H1 (cell line): Measurements from ENCODE around the gene GAS7. TPM values are rescaled to one million over a fixed set of nuclear protein-coding genes. Genes with fewer than 3 reads are reported as not detected.

Experiments
- CTCF ChIA-PET: fragments of 300-600 bp; sonication (Branson Sonifier 250); formaldehyde crosslinking; loops from one replicate; lab custom pipeline; 2021; ENCODE audit not compliant: partially characterized antibody; lab: Charles Lee
- POLR2A ChIA-PET: fragments of 300-600 bp; sonication (Branson Sonifier 250); formaldehyde crosslinking; loops from one replicate; lab custom pipeline; 2021; ENCODE audit warnings: inconsistent platforms; ENCODE audit not compliant: partially characterized antibody; lab: Charles Lee
- DNase-seq, 2 experiments: peaks; one replicate each; pipeline versions ENCODE4 v3.0.0 to v3.0.0-alpha.2; 2010 to 2022; ENCODE audit warnings: low spot score in 2 of 2, low read depth in 1 of 2, mixed read lengths in 1 of 2
- FAIRE-seq: peaks from 2 replicates; lab custom pipeline; 2011; peaks lifted over from hg19 to GRCh38; lab: Jason Lieb, UNC
- H2AFZ ChIP-seq: 2 replicates; pipeline ENCODE4 v1.8.1; 2012; ENCODE audit warnings: low read length, inconsistent platforms
- H2AK5ac ChIP-seq: 2 replicates; pipeline ENCODE4 v1.6.1; 2013; ENCODE audit warnings: low read depth, low read length
- H2BK120ac ChIP-seq: replicated peaks from 2 replicates; pipeline ENCODE3; 2013; ENCODE audit warnings: low read depth, low read length, inconsistent platforms
- H2BK12ac ChIP-seq: 2 replicates; pipeline ENCODE4 v1.6.1; 2013; ENCODE audit warnings: low read depth, low read length
- H2BK15ac ChIP-seq: 2 replicates; pipeline ENCODE4 v1.6.1; 2013; ENCODE audit warnings: low read length
- H2BK20ac ChIP-seq: 2 replicates; pipeline ENCODE4 v1.6.1; 2013; ENCODE audit warnings: low read length
- H2BK5ac ChIP-seq: 2 replicates; pipeline ENCODE4 v1.6.1; 2013; ENCODE audit warnings: low read depth, low read length
- H3K14ac ChIP-seq: 2 replicates; pipeline ENCODE4 v1.6.1; 2013; ENCODE audit warnings: inconsistent platforms; ENCODE audit not compliant: insufficient read length
- H3K18ac ChIP-seq: 2 replicates; pipeline ENCODE4 v1.6.1; 2013; ENCODE audit warnings: low read length; ENCODE audit errors: extremely low read depth
- H3K23ac ChIP-seq: 2 replicates; pipeline ENCODE4 v1.6.1; 2013; ENCODE audit warnings: inconsistent platforms; ENCODE audit not compliant: insufficient read length
- H3K23me2 ChIP-seq: 2 replicates; pipeline ENCODE4 v1.6.1; 2013; ENCODE audit warnings: low read depth, low read length
- H3K27ac ChIP-seq: 2 replicates; pipeline ENCODE4 v1.6.1; 2011; ENCODE audit warnings: low read depth, low read length, inconsistent platforms
- H3K27me3 ChIP-seq, 4 experiments: replicated peaks in 1 of 4; 1 replicate in 1 of 4; 2 replicates in 3 of 4; pipeline versions ENCODE4 v1.6.1 to v1.8.1; 2011 to 2013; ENCODE audit warnings: low read length in 3 of 4, mild to moderate bottlenecking in 3 of 4, inconsistent platforms in 2 of 4, mixed read lengths in 2 of 4, moderate library complexity in 1 of 4; ENCODE audit not compliant: control insufficient read depth in 3 of 4, insufficient read depth in 3 of 4; ENCODE audit errors: extremely low read depth in 1 of 4
- H3K36me3 ChIP-seq, 4 experiments: 2 replicates each; pipeline versions ENCODE4 v1.6.1 to v1.8.1; 2011 to 2013; ENCODE audit warnings: mild to moderate bottlenecking in 4 of 4, low read length in 3 of 4, moderate library complexity in 2 of 4, control low read depth in 1 of 4, inconsistent platforms in 1 of 4; ENCODE audit not compliant: insufficient read depth in 4 of 4, control insufficient read depth in 2 of 4
- H3K4ac ChIP-seq: replicated peaks from 2 replicates; pipeline ENCODE3; 2013; ENCODE audit warnings: low read length, low read depth, mixed read lengths, inconsistent platforms; ENCODE audit not compliant: insufficient read length
- H3K4me1 ChIP-seq, 4 experiments: replicated peaks in 1 of 4; 1 replicate in 1 of 4; 2 replicates in 3 of 4; pipeline versions ENCODE4 v1.6.1 to v1.8.1; 2011 to 2013; ENCODE audit warnings: low read length in 3 of 4, inconsistent platforms in 2 of 4, mixed read lengths in 1 of 4; ENCODE audit not compliant: insufficient read depth in 4 of 4, control insufficient read depth in 3 of 4
- H3K4me2 ChIP-seq, 2 experiments: 2 replicates each; pipeline versions ENCODE4 v1.6.1 to v1.8.1; 2011 to 2013; ENCODE audit warnings: low read depth in 2 of 2, low read length in 2 of 2, control low read depth in 1 of 2, inconsistent platforms in 1 of 2, mild to moderate bottlenecking in 1 of 2; ENCODE audit not compliant: insufficient read depth in 1 of 2
- H3K4me3 ChIP-seq, 4 experiments: fragments of 200-600, 300-600 bp in 1 of 4; sonication (generic), shearing (Covaris generic), sonication (Bioruptor Twin) in 1 of 4; 2 replicates each; pipeline versions ENCODE4 v1.5.1 to v1.8.1; 2011 to 2016; ENCODE audit warnings: low read length in 4 of 4, low read depth in 3 of 4, control low read depth in 2 of 4, inconsistent platforms in 2 of 4, mild to moderate bottlenecking in 2 of 4, mixed read lengths in 1 of 4, moderate library complexity in 1 of 4; ENCODE audit not compliant: insufficient read depth in 2 of 4; ENCODE audit errors: extremely low read depth in 1 of 4
- H3K56ac ChIP-seq: replicated peaks from 2 replicates; pipeline ENCODE3; 2013; ENCODE audit warnings: low read depth, mild to moderate bottlenecking, mixed read lengths, low read length, inconsistent platforms; ENCODE audit not compliant: insufficient read length
- H3K79me1 ChIP-seq: 2 replicates; pipeline ENCODE4 v1.6.1; 2013; ENCODE audit warnings: low read depth, low read length, control low read depth
- H3K79me2 ChIP-seq, 2 experiments: 2 replicates each; pipeline versions ENCODE4 v1.6.1 to v1.8.1; 2012 to 2013; ENCODE audit warnings: low read length in 2 of 2, mild to moderate bottlenecking in 2 of 2, inconsistent platforms in 1 of 2; ENCODE audit not compliant: insufficient read depth in 2 of 2, control insufficient read depth in 1 of 2
- H3K9ac ChIP-seq, 4 experiments: replicated peaks in 1 of 4; 1 replicate in 1 of 4; 2 replicates in 3 of 4; pipeline versions ENCODE4 v1.6.1 to v1.8.1; 2011 to 2013; ENCODE audit warnings: low read depth in 3 of 4, low read length in 3 of 4, control low read depth in 2 of 4, mild to moderate bottlenecking in 2 of 4, moderate library complexity in 2 of 4, inconsistent platforms in 1 of 4; ENCODE audit errors: extremely low read depth in 1 of 4
- H3K9me3 ChIP-seq, 2 experiments: 2 replicates each; pipeline versions ENCODE4 v1.6.1 to v1.8.1; 2012 to 2013; ENCODE audit warnings: mild to moderate bottlenecking in 2 of 2, moderate library complexity in 2 of 2, control low read depth in 1 of 2, inconsistent platforms in 1 of 2, low read depth in 1 of 2, low read length in 1 of 2, mixed read lengths in 1 of 2; ENCODE audit not compliant: insufficient read depth in 2 of 2
- H4K20me1 ChIP-seq, 2 experiments: replicated peaks in 1 of 2; 2 replicates each; pipeline versions ENCODE3 to v1.8.1; 2011 to 2013; ENCODE audit warnings: inconsistent platforms in 2 of 2, low read length in 2 of 2, mild to moderate bottlenecking in 1 of 2; ENCODE audit not compliant: insufficient read depth in 2 of 2, control insufficient read depth in 1 of 2
- H4K5ac ChIP-seq: 2 replicates; pipeline ENCODE4 v1.6.1; 2013; ENCODE audit warnings: low read length, low read depth, mixed read lengths, inconsistent platforms; ENCODE audit not compliant: insufficient read length
- H4K8ac ChIP-seq: 2 replicates; pipeline ENCODE4 v1.8.0; 2013; ENCODE audit warnings: mild to moderate bottlenecking, moderate library complexity, low read length, inconsistent platforms; ENCODE audit not compliant: insufficient read depth; ENCODE audit errors: extremely low read depth
- H4K91ac ChIP-seq: replicated peaks from 2 replicates; pipeline ENCODE3; 2013; ENCODE audit warnings: low read length, mixed read lengths, inconsistent platforms; ENCODE audit not compliant: insufficient read length
- CBX8 ChIP-seq: fragments of 300-800, 300-1000 bp; sonication (generic); IDR thresholded peaks from 2 replicates; pipeline ENCODE4 v1.7.1; 2016; ENCODE audit warnings: low read depth, low read length, borderline replicate concordance
- CHD1 ChIP-seq: IDR thresholded peaks from 2 replicates; pipeline ENCODE4 v1.6.1; 2012; ENCODE audit warnings: low read depth, low read length, improper control_type of control experiment
- E2F6 ChIP-seq: IDR thresholded peaks from 2 replicates; pipeline ENCODE4 v1.6.1; 2012; ENCODE audit warnings: inconsistent platforms
- EGR1 ChIP-seq: IDR thresholded peaks from 2 replicates; pipeline ENCODE4 v1.6.1; 2011; ENCODE audit warnings: low read depth, low read length, borderline replicate concordance
- EZH2 ChIP-seq: fragments of 200-600 bp; sonication (generic); IDR thresholded peaks from 2 replicates; pipeline ENCODE4 v1.7.1; 2012; ENCODE audit warnings: low read depth, mild to moderate bottlenecking, moderate library complexity, low read length, inconsistent platforms; ENCODE audit not compliant: severe bottlenecking
- FOSL1 ChIP-seq: IDR thresholded peaks from 2 replicates; pipeline ENCODE4 v1.6.1; 2011; ENCODE audit warnings: mild to moderate bottlenecking, low read depth, low read length, moderate library complexity; ENCODE audit not compliant: insufficient read depth
- KDM1A ChIP-seq: fragments of 200-600, 300-600 bp; sonication (generic); IDR thresholded peaks from 2 replicates; pipeline ENCODE4 v1.7.1; 2016; ENCODE audit warnings: mild to moderate bottlenecking, low read length, borderline replicate concordance
- KDM5A ChIP-seq: fragments of 200-600 bp; IDR thresholded peaks from 2 replicates; pipeline ENCODE4 v1.7.1; 2012; ENCODE audit warnings: mild to moderate bottlenecking, low read length, inconsistent platforms, mixed read lengths
- MAFK ChIP-seq: IDR thresholded peaks from 2 replicates; pipeline ENCODE4 v1.6.1; 2012; ENCODE audit warnings: low read depth, mild to moderate bottlenecking, improper control_type of control experiment, low read length
- MAX ChIP-seq: IDR thresholded peaks from 2 replicates; pipeline ENCODE4 v1.6.1; 2012; ENCODE audit warnings: inconsistent platforms
- RFX5 ChIP-seq: IDR thresholded peaks from 2 replicates; pipeline ENCODE4 v1.6.1; 2011; ENCODE audit warnings: low read depth, low read length, improper control_type of control experiment, borderline replicate concordance
- RXRA ChIP-seq: IDR thresholded peaks from 2 replicates; pipeline ENCODE4 v1.6.1; 2011; ENCODE audit warnings: low read depth, mild to moderate bottlenecking, low read length, moderate library complexity; ENCODE audit not compliant: insufficient read depth
- SP2 ChIP-seq: IDR thresholded peaks from 2 replicates; pipeline ENCODE4 v1.6.1; 2012; ENCODE audit warnings: mild to moderate bottlenecking, low read length, inconsistent platforms
- TAF7 ChIP-seq: optimal IDR thresholded peaks from 2 replicates; pipeline ENCODE3; 2011; ENCODE audit warnings: low read depth, mild to moderate bottlenecking, inconsistent platforms, low read length, moderate library complexity, borderline replicate concordance
- whole genome bisulfite sequencing, 2 experiments: shearing (Covaris generic) in 1 of 2; methylation state at CpG; one replicate each; pipeline versions ENCODE4 v1.1.6 to v1.1.7; 2013 to 2015; ENCODE audit warnings: low lambda C conversion rate in 2 of 2, mixed read lengths in 2 of 2, inconsistent platforms in 1 of 2, low coverage in 1 of 2, missing lambda C conversion rate in 1 of 2; ENCODE audit not compliant: insufficient replicate concordance in 2 of 2, insufficient coverage in 1 of 2, insufficient read length in 1 of 2; ENCODE audit errors: extremely low coverage in 1 of 2, missing lambda C conversion rate in 1 of 2; 5-methylcytosine and 5-hydroxymethylcytosine counted together
- polyA plus RNA-seq, 7 experiments: library from polyadenylated mRNA; depleted of rRNA in 3 of 7; stranded (reverse) in 5 of 7; unstranded in 2 of 7; fragments of >200 nt in 5 of 7; fragments of 200-250 nt in 2 of 7; gene quantifications; 1 replicate in 5 of 7; 2 replicates in 1 of 7; 4 replicates in 1 of 7; pipeline versions ENCODE4 v1.2.1 to v1.2.3, GENCODE V29; 2011 to 2013; ENCODE audit warnings: missing spikeins in 2 of 7, mixed read lengths in 2 of 7
- total RNA-seq: library from RNA; stranded (reverse); fragmentation: NEBNext Ultra II Directional; extraction: Animal tissue kit (Norgen Biotek cat#: 25700); gene quantifications from 2 replicates; pipeline ENCODE4 v1.2.1, GENCODE V29; 2021

GAS7 gene
- total and polyA plus RNA-seq, 2 of the 8 experiments (the other 6 are each of a cell fraction or from before 2014, with no cell fraction given), result 5.0 to 14.5 TPM

- WGBS, 2 experiments, result 78% methylated on average over 3 of the region's 3 CpGs; no CpG with 5 or more reads in 1 of the 2 experiments
- H3K27me3 ChIP-seq, result no peaks in the 10 kb centered on the region
- no peak for FAIRE-seq
- TF ChIP-seq CHD1, result no peak
- TF ChIP-seq EZH2, result no peak
- TF ChIP-seq SP2, result no peak
- no peak for TF ChIP-seq MAFK
- no peak for TF ChIP-seq CBX8
- TF ChIP-seq MAX, result no peak
- TF ChIP-seq FOSL1, result no peak
- no peak for TF ChIP-seq RFX5
- no peak for TF ChIP-seq RXRA
- TF ChIP-seq TAF7, result no peak
- TF ChIP-seq KDM1A, result no peak
- no peak for TF ChIP-seq E2F6
- TF ChIP-seq EGR1, result no peak
- no peak for TF ChIP-seq KDM5A
Observed at GRCh38 chr17:10070690-10071089, 127.7 kb downstream of the GAS7 start.

More at GRCh38 chr17:10070690-10071089, 127.7 kb downstream of the GAS7 start:
- Histone ChIP-seq H3K4me2 (no peak overlapping the region), H3K18ac (no peak overlapping the region), H3K23ac (no peak overlapping the region), H2BK120ac (no peak overlapping the region), H2BK5ac (no peak overlapping the region), H2BK20ac (no peak overlapping the region), H3K27ac (no peak overlapping the region), H2BK15ac (no peak overlapping the region), H2BK12ac (no peak overlapping the region), H4K5ac (no peak overlapping the region), H3K9ac (no peak overlapping the region), H3K4me3 (no peak overlapping the region), H4K91ac (no peak overlapping the region), H3K4me1 (peaks cover 0 to 3% (median 0%) of the 10 kb centered on the region in 4 experiments; a peak in 3 of 7 replicates), H3K14ac (no peak overlapping the region), H3K79me1 (no peaks in the 10 kb centered on the region), H3K56ac (no peak overlapping the region), H4K8ac (no peak overlapping the region), H4K20me1 (no peaks in the 10 kb centered on the region), H3K79me2 (no peaks in the 10 kb centered on the region), H3K36me3 (no peaks in the 10 kb centered on the region), H2AFZ (no peak overlapping the region), H3K4ac (no peak overlapping the region), H3K9me3 (peaks cover 0 to 2% of the 10 kb centered on the region in 2 experiments; a peak in 1 of 4 replicates), H2AK5ac (no peak overlapping the region), H3K23me2 (no peaks in the 10 kb centered on the region)
- CTCF ChIA-PET, result interaction anchor here (1.4 kb wide), 1 partner anchor 90 kb away, joined by 5 read pairs; no protein-coding TSS in a partner anchor
- POLR2A ChIA-PET, result no interaction called here
- no peak for DNase-seq
